Measurements from ENCODE around the gene NUDT16L1. TPM values are rescaled to one million over a fixed set of nuclear protein-coding genes. Genes with fewer than 3 reads are reported as not detected.

Gene NUDT16L1
- total RNA-seq, 2 experiments from 2014 or later, result 26.5 to 29.1 TPM

DNA sequence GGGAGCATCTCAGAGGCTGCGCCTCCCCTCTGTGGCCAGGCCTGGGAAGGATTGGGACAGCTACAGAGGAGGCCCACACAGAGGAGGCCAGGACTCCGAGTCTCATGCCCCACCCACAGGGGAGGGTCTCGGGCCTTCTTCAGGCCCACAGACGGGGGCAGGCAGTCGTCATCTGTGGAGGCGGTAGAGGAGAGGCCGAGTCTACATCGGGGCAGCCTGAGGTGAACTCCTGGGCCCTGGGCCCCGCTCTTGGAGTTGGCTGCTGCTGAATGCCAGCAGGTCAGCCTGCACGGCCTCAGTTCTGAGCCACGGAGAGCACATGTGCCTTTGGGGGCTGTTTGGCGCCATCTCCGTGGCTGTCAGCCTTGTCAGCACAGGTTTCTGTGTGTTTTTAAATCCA is 8.1 kb upstream of the NUDT16L1 start:
- Mint-ChIP-seq H3K36me3 (peaks cover 4% of the 10 kb centered on the region), H3K9me3 (no peaks in the 10 kb centered on the region)
- DNase-seq, result no peak

DNA sequence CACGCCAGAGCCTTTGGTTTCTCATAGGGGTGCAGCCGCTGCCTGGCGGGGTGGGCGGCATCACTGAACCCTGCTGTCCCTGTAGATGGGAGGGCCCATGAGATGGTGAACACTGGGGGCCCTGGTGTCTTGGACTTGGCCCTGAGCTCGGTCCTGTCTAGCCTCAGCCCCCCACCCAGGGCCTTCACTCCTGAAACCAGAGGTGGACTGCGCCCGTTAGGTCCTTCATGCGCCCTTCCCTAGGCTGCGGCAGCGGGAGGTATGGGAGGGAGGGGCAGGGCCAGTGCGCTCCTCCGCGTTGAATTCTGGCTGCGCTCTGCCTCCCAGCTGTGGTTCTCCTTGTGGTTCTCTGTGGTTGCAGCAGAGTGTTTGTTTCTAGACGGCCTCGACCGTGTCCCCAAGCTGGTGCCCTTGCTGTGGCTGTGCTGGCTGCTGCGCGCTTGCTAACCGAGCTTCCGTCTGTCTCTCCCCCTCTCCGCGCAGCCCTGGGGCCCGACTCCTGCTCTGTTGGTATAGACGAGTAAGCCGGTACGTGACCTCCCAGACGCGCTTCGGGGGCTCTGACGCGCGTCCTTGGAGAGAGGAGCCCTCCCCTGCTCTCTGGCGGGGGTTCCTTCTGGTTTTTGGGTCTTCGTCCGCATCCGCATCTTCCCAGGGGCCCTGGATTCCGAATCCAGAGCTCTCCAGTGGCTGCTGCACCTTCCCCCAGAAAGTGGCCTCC is 7.4 kb upstream of the NUDT16L1 start:
- Mint-ChIP-seq H3K4me1 (peaks cover 6% of the 10 kb centered on the region), H3K4me3 (no peak overlapping the region), H3K36me3 (peaks cover 3% of the 10 kb centered on the region), H3K9me3 (no peaks in the 10 kb centered on the region), H3K27me3 (no peaks in the 10 kb centered on the region), H3K27ac (no peak overlapping the region)
- no peak for DNase-seq

More for the DNA sequence above, 8.1 kb upstream of the NUDT16L1 start:
- H3K4me1 Mint-ChIP-seq, result peaks cover 6% of the 10 kb centered on the region
- no peak overlapping the region for H3K27ac Mint-ChIP-seq
- no peaks in the 10 kb centered on the region for H3K27me3 Mint-ChIP-seq
- H3K4me3 Mint-ChIP-seq, result no peak overlapping the region

DNA sequence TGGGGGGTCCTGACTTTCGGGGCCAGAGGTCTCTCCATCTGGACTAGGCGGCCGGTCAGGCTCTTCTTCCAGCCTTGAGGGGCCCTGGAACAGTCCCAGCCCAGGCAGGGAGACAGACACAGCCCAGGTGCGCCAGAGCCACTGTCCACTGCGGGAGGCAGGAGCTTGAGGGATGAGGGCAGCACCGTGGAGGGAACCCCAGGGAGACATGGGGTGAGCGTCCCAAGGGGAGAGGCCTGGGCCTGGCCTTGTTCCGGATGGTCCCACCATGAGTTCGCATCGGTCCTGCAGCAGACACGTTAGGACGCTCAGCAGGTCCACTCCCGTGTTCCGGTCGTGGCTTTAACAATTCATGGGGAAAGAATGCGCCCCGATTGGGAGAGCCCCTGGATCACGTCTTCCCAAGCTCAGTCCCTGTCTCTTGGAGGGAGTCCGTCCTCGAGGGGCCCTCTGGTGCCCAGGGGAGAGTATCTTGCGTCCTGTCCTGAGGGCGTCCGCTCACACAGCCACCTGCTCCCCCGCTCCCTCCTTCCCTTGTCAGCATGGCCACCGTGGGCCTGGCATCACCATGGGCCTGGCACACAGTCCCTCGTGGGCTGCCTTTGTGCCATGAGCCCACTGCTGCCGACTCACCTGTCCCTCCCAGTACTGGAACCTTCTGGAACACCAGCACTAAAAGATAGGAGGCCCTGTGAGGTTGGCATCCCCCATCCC is 6.7 kb upstream of the NUDT16L1 start:
- peaks cover 3% of the 10 kb centered on the region for H3K4me1 Mint-ChIP-seq
- no peak overlapping the region for H3K4me3 Mint-ChIP-seq
- no peaks in the 10 kb centered on the region for H3K27me3 Mint-ChIP-seq
- no peak overlapping the region for H3K27ac Mint-ChIP-seq
- peaks cover 1% of the 10 kb centered on the region for H3K36me3 Mint-ChIP-seq
- no peak for DNase-seq
- no peaks in the 10 kb centered on the region for H3K9me3 Mint-ChIP-seq

DNA sequence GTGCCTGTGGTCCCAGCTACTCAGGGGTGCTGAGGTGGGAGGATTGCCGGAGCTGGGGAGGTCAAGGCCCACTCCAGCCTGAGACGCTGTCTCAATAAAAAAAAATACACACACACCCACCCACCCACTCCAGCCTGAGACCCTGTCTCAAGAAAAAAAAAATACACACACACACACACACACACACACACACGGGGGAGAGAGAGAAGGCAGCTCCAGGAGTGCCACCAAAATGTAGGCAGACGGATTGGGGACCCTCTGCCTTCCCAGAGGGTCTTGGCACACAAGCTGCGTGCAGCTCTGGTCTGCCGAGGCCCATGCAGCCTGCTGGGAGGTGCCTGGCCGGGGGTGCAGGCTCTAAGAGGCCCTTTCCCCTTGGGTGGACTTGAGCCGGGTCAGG is 5.9 kb upstream of the NUDT16L1 start:
- peaks cover 5% of the 10 kb centered on the region for H3K4me1 Mint-ChIP-seq
- no peak overlapping the region for H3K27ac Mint-ChIP-seq
- H3K36me3 Mint-ChIP-seq, result no peaks in the 10 kb centered on the region
- no peak overlapping the region for H3K4me3 Mint-ChIP-seq
- H3K27me3 Mint-ChIP-seq, result no peaks in the 10 kb centered on the region
- H3K9me3 Mint-ChIP-seq, result no peaks in the 10 kb centered on the region
- no peak for DNase-seq

DNA sequence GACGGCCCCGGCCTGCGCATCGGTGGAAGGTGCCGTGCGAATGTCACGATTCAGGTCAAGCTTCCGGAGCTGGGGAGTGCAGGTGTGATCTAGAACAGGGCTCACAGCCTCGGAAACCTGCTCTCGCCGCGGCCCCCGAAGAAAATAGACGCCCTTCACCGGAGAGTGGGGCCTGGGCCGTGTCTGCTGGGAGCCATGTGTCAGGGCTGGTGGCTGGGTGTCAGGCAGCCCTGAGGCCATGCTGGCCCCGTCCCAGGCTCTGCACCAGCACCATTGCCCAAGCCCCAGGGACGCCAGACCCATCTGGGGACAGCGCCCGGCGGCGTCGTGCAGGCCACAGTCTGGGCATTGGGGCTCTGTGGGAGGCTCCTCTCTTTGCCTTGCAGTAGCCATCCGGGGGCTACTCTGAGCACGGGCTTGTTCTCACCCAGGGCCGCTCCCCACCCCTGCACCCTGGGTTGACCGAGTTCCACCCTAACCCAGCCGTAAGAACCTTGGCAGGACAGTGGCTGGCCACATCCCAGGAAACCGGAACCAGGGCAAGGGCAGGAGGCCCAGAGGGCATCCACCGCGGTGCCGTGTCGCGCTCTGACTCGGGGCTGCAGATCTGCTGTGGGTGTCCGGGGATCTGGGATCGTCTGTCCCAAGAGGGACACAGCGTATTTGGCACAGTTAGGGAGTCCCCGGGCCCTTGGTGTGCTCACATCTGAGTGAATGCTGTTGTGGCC is 5.3 kb upstream of the NUDT16L1 start:
- no peaks in the 10 kb centered on the region for H3K36me3 Mint-ChIP-seq
- H3K4me1 Mint-ChIP-seq, result peaks cover 6% of the 10 kb centered on the region
- H3K27me3 Mint-ChIP-seq, result no peaks in the 10 kb centered on the region
- no peak overlapping the region for H3K4me3 Mint-ChIP-seq
- DNase-seq, result no peak
- no peaks in the 10 kb centered on the region for H3K9me3 Mint-ChIP-seq
- H3K27ac Mint-ChIP-seq, result no peak overlapping the region

DNA sequence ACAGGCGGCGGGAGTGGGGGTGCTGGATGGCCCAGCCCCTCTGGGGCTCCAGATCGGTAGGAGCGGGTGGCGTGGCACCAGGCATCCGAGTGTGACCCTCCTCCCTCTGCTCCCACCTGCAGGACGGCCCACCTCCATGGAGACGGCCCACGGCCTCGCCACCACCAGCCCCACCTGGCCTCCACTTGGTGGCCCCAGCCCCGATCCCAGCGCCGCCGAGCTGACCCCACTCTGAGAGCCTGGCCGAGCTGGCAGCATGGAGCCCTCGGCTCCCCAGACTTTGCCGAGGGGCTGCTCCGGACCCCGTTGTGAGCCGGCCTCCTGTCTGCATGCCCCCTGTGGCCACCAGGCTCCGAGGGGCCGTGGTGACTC is 4.7 kb upstream of the NUDT16L1 start:
- Mint-ChIP-seq H3K4me1 (peaks cover 6% of the 10 kb centered on the region), H3K9me3 (no peaks in the 10 kb centered on the region), H3K4me3 (no peak overlapping the region), H3K36me3 (no peaks in the 10 kb centered on the region), H3K27me3 (no peaks in the 10 kb centered on the region), H3K27ac (no peak overlapping the region)
- DNase-seq, result no peak

DNA sequence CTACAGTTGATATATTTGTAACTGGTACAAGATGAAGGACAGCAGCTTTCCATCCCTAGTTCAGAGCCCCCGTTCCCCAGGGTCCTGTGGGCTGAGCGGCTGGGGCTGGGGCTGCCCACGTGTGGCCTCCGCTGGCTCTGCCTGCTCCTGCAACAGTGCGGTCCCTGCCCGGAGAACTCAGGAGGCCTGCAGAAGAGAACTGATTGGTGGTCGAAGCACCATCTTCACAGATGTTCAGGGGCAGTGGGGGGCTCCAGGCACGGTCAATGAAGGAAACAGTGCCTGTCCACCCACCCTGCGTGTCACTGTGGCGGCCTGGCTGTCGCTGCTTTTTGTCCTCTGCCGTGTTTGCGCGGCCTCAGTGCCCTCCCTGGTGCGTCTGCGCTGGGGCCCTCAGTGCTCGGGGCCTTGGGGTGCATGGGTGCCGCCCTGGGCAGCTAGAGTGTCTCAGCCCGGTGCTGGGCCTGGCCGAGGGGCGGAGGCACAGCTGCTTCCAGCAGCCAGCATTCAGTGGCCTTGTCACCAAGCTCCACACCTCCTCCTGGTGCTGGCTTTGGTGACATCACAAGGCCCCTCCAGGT is 4.2 kb upstream of the NUDT16L1 start:
- H3K4me3 Mint-ChIP-seq, result no peak overlapping the region
- no peaks in the 10 kb centered on the region for H3K36me3 Mint-ChIP-seq
- H3K27ac Mint-ChIP-seq, result no peak overlapping the region
- no peaks in the 10 kb centered on the region for H3K9me3 Mint-ChIP-seq
- no peaks in the 10 kb centered on the region for H3K27me3 Mint-ChIP-seq
- DNase-seq, result no peak
- H3K4me1 Mint-ChIP-seq, result peaks cover 6% of the 10 kb centered on the region

DNA sequence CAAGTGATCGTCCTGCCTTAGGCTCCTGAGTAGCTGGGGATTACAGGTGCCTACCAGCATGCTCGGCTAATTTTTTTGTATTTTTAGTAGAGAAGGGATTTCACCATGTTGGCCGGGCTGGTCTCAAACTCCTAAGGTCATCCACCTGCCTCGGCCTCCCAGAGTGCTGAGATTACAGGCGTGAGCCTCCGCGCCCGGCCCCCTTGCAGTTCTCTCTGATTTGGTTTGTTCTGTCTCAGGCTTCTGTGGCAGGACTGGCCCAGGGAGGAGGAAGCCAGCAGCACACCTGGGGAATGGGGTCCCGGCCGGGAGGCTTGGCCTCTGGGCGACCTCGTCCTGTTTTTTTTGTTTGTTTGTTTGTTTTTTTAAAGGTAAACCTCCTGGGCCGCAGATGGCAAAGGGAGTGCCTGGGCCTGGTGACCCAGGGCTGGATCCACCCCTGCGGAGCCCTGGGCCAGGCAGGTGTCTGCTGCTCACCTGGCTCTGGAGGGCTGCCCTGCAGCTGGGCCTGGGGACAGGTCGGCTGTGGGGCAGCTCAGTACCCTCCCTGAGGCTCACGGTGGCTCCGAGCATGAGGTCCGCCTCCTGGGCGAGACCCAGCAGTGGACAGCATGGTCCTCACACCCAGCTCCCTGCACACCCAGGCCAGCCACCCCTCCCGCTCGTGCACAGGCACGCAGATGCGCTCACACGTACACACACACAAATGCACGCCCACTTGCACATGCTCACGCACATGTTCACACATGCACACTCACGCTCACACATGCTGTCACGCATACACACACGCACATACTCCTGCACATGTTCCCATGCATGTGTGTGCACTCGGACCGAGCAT is 3.3 kb upstream of the NUDT16L1 start:
- no peak overlapping the region for H3K4me3 Mint-ChIP-seq
- H3K27ac Mint-ChIP-seq, result no peak overlapping the region

DNA sequence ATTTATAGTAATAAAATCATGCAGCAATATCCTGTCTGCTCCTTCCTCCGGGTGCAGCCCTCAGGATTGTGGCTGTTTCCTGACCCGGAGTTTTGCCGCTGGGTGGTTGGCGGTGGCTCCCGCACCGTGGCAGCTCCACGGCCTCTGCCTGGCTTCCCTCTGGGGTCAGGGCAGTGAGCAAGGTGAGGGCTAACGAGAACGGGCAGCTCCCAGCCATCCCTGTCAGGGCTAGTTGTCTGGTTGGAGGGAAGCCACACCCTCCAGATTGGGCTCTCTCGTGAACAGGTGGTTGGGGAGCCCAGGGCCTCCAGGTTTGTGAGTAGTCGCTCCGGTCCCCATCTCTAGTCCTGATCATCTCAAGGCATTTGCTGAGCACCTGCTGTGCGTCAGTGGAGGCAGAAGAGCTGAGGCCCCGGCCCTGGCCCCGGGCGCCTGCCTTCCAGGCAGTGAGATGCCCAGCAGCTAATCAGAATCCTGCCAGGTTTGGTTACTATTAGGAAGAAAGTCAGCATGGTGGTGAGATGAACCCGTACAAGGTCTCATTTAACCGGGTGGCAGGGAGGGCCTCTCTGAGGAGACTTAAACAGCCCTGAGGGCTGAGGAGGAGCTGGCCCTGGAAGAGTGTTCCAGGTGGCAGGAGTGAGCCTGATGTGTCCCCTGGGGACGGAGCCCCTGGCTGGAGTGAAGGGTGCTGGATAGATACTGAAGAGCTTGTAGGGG is 2.3 kb upstream of the NUDT16L1 start:
- no peaks in the 10 kb centered on the region for H3K9me3 Mint-ChIP-seq
- H3K27ac Mint-ChIP-seq, result peak overlapping the region; percentile 23
- peaks cover 17% of the 10 kb centered on the region for H3K4me1 Mint-ChIP-seq
- no peaks in the 10 kb centered on the region for H3K36me3 Mint-ChIP-seq
- no peaks in the 10 kb centered on the region for H3K27me3 Mint-ChIP-seq
- no peak overlapping the region for H3K4me3 Mint-ChIP-seq
- DNase-seq, result no peak

More for the DNA sequence above, 3.3 kb upstream of the NUDT16L1 start:
- Mint-ChIP-seq H3K4me1 (peaks cover 12% of the 10 kb centered on the region), H3K27me3 (no peaks in the 10 kb centered on the region), H3K9me3 (no peaks in the 10 kb centered on the region), H3K36me3 (no peaks in the 10 kb centered on the region)
- DNase-seq, result no peak

DNA sequence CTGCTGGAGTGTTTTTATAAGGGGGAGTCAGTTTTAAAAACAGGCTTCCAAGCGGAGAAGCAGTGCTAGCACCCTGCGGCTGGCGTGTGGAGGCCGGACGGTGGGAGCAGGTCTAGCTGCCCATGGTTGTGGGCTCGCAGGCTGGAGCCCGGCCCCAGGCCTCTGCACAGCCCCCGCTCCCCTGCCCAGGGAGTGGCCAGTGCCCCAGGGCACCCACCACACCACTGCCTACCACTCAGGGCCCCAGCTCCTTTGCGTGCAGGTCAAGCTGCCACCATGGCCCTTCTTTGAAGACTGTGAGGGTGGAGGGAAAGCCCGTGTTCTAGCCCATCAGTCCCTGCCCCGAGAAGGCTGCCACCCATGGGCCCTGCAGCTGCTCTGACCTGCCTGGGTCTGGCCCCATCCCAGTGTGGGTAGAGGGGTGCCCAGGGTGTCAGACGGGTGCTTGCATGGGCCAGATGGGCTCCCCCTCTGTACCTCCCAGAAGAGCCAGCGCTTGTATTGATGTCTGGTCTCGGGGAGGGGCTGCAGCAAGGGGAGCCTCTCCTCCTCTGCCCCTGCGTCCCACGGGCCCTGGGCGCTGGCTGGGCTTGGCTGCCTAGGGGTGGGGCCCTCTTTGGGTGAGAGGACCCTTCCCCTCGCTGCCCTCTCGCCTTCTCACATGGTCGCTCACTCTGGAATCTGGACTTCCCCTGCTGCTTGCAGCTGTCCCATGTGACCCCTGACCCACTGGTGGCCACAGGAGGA is 1.5 kb upstream of the NUDT16L1 start:
- DNase-seq, result no peak
- Mint-ChIP-seq H3K27ac (no peak overlapping the region), H3K4me3 (peak overlapping the region; percentile 42), H3K9me3 (no peaks in the 10 kb centered on the region), H3K36me3 (no peaks in the 10 kb centered on the region), H3K4me1 (peaks cover 17% of the 10 kb centered on the region), H3K27me3 (no peaks in the 10 kb centered on the region)

DNA sequence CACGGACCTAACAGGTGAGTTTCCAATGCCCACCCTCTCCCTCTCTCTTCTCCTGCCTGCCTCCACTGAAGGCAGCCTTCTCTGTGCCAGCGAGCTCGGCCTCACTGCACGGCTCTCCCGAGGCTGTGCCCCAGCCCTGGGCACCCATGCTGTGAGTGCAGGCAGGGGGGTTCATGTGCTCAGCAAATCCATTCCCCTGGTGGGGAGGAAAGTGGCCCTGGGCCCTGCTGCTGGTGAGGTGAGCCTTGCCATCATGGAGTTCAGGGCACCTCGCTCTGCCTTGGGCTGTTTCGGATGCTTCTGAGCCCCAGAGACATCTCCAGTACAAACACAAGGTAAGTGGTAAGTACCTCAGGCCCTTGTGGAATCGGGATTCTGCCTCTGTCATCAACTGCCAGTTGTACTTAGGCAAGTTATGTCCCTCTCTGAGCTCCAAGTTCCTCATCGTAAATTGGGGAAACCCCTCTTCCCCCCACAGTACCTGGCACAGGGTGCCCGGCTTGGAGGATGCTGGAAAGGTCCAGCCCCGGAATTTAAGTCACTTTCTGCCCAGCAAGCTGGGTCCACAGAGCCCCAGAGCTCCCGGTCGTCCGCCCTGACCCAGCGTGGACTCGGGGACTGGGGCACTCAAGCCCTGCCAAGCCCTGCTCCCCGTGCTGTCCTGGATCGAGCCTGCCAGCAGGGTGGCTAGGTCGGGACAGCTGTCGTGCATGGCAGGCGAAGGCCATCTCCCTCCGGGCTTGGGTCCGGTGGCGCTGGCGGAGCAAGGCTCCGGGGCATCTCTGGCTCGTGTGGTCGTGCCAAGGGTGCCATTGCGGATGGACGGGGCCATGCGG is 684 bp upstream of the NUDT16L1 start:
- peak overlapping the region; percentile 78 for H3K27ac Mint-ChIP-seq
- no peak for DNase-seq
- H3K9me3 Mint-ChIP-seq, result no peaks in the 10 kb centered on the region
- H3K27me3 Mint-ChIP-seq, result no peaks in the 10 kb centered on the region
- peaks cover 17% of the 10 kb centered on the region for H3K4me1 Mint-ChIP-seq
- H3K36me3 Mint-ChIP-seq, result no peaks in the 10 kb centered on the region
- peak overlapping the region; percentile 77 for H3K4me3 Mint-ChIP-seq

DNA sequence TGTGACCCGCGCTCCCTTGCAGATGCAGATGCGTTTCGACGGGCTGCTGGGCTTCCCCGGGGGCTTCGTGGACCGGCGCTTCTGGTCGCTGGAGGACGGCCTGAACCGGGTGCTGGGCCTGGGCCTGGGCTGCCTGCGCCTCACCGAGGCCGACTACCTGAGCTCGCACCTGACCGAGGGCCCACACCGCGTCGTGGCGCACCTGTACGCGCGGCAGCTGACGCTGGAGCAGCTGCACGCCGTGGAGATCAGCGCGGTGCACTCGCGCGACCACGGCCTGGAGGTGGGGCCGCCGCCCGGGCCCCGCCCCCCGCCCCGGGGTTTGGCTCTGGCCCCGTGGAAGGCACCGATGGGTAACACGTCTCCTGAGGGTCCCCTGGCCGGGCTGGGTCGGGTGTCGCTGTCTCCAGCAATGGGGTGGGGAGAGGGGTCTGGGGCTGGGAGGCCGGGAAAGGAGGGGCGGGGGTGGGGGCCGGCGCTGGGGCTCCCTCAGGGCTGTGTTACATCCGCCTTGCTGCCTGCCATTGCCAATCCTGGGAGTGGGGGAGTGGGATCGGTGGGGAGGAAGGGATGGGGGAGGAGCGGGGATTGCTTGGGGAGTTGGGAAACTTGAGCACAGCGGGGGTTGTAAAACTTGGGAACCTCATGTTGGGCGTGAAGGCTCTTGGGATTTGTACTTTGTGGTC is 737 bp downstream of the NUDT16L1 start:
- Mint-ChIP-seq H3K4me1 (peaks cover 17% of the 10 kb centered on the region), H3K36me3 (no peaks in the 10 kb centered on the region), H3K4me3 (peak overlapping the region; percentile 75), H3K9me3 (no peaks in the 10 kb centered on the region), H3K27ac (peak overlapping the region; percentile 68), H3K27me3 (no peaks in the 10 kb centered on the region)
- peak; percentile 41 for DNase-seq
